Middle frontal gyrus (tissue), 1 donor: ENCODE results near the gene ITCH.
"Not testable (repeated sequence)": the region's sequence is repeated elsewhere in the genome, so short reads cannot be mapped to it uniquely, and the experiment has no call there.

Experiments
- DNase-seq: peaks from one replicate; pipeline ENCODE4 v3.0.0-alpha.2; 2015; ENCODE audit warnings: low spot score; ENCODE audit errors: extremely low spot score

The ITCH gene

GRCh38 chr20:34377072-34377847 lies 14.2 kb downstream of the ITCH start:
- no peak for DNase-seq

DNA sequence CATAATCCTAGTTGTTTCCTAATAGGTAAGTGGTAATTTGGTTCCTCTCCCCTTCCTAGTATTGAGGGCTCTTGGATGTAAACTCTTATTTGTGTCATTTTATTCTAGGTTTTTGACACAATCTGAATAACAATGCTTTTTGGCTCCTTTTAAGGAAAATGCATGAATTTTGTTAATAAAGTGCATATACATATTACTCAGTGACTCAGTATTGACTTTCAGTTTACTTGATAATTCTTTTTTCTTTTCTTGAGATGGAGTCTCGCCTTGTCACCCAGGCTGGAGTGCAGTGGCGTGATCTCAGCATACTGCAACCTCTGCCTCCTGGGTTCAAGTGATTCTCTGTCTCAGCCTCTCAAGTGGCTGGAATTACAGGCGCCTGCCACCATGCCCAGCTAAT lies 19.1 kb downstream of the ITCH start:
- no peak for DNase-seq

- DNase-seq, result not testable (repeated sequence)
These were observed 19.9 kb downstream of the ITCH start for GRCh38 chr20:34382877-34383455.

DNA sequence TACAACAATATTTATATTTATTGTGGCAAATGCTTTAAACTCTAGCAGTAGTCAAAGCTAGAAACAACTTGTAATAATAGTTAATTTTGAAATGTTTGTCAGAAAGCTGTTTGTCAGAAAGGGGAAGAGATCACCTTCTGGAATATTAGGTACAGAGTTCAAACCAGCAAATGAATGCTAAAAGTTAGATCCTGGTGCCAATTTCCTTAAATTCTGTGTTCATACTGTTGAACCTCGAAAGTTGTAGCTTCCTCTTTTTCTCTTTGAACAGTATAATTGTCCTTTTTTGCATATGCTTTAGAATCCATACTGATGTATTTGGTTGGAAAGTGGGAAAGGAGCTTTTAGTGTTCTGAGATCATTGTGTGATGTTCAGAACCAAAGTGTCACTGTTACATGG lies 22.4 kb downstream of the ITCH start:
- no peak for DNase-seq

GRCh38 chr20:34388000-34388399 lies 24.9 kb downstream of the ITCH start:
- no peak for DNase-seq

DNA sequence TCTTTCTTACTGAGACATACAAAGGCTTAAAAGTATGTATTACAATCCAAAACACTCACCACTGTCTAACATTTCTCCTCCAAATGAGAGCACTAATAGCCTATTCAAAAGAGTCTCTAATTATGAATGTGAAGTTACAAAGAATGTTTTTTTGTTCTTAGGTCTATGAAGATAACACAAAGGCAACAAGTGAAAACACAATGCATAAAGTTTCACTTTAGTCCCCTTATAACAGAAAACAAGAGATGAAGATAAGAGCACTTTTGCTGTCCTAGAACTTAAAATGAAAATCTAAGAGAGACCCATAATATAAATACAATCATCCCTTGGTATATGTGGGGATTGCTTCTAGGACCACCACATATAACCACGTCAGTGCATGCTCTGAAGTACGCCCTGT lies 25.6 kb downstream of the ITCH start:
- no peak for DNase-seq

DNA sequence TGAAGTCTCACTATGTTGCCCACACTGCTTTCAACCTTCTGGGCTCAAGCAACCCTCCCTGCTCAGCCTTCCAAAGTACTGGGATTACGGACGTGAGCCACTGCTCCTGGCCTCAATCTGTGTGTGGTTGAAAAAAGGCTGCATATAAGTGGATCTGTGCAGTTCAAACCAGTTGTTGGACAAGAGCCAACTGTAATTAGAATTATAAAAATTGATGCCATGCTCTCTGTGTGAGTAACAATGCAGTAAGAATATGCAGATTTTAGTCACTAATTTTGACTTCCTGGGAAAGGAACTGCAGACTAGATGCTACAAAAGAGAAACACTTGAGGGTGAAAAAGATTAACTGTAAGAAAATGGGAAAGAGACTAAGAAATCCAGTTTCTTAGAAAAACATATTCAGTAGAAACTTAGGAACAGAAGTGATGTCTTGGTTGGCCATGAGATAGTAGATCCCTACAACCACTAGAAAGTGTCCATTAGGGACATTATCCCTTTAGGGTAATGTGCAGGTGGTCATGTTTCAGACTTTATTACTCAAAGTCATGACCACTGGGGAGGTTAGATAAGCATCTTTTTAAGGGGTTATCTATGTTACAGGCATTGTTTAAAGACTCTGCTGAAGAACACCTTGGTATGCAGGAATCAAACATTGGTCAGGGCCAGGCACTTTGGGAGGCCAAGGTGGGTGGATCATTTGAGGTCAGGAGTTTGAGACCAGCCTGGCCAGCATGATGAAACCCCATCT lies 26.3 kb downstream of the ITCH start:
- DNase-seq, result no peak

- DNase-seq, result no peak
These were observed 27.0 kb downstream of the ITCH start for GRCh38 chr20:34389954-34390555.

DNA sequence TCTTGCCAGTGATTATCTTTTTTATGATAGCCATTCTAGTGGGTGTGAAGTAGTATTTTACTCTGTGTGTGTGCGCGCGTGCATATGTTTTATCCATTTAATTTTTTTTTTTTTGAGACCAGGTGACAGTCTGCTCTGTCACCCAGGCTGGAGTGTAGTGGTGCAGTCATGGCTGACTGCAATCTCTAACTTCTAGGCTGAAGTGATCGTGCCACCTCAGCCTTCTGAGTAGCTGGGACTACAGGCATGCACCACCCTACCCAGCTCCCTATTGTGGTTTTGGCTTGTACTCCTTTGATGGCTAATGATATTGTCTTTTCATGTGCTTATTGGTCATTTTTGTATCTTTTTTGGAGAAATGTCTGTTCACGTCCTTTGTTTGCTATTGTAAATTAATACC lies 33.3 kb downstream of the ITCH start:
- DNase-seq, result no peak

DNA sequence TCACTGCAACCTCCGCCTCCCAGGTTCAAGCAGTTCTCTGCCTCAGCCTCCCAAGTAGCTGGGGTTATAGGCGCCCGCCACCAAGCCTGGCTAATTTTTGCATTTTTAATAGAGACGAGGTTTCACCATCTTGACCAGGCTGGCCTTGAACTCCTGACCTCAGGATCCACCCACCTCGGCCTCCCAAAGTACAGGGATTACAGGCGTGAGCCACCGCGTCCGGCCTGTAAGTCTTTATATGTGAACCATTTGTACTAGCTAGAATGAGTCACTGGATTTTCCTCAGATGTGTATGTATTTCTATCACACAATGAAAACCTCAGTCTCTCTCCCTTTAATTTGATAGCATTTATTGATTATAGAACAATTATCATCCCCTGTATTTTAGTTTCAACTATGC lies 34.0 kb downstream of the ITCH start:
- no peak for DNase-seq

GRCh38 chr20:34400776-34401175 lies 37.7 kb downstream of the ITCH start:
- not testable (repeated sequence) for DNase-seq

- no peak for DNase-seq
These were observed 38.8 kb downstream of the ITCH start for GRCh38 chr20:34401741-34402455.

DNA sequence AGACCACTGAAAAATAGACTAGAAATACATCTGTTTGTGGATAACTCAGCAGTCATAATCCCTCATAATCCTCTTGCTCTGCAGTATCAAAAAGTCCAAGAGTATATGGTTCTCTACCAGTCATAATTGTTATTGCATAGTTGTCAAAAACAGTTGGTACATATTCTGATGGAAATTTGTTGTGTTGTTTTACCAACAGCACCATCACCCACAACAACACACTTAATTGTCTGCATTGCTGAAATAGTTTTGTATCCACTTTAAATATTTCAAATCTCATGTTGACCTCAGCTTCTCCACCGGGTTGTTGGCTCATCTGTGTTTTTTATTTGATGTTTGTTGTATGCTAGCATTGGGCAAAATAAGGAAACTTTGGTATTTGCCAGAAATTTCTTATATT lies 39.4 kb downstream of the ITCH start:
- DNase-seq, result no peak

DNA sequence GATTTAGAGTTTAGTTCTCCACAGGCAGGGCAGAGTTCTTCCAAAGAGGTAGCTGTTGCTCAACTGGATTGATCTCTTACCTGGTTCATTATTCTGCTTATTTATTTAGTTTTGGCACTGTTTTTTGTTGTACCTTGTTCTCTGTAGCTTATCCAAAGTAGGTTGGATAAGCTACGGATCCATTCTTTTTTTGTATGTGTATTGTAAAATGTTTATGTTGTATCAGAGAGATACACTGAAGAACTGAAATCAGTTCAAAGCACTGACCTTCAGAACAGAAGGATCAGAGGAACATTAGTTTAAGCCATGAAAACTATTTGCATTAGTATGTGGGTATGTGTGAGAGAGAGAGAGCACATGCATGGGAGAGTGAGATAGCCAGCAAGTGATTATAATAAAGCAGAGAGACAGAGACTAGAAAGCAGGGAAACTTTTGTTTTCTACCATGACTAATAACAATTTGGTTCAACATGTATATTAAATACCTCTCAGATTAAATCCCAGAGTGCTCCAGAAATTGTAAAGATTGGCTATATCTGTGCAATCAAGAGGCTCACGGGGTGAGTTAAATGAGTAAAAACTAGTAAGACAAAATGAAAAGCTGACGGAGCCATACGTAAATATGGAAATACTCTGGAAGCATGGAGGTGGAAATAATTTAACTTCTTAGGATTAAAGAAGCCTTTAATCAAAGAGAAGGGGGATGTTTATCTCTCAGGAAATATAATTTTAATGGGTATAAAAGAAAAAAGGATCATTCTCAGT lies 40.2 kb downstream of the ITCH start:
- no peak for DNase-seq

DNA sequence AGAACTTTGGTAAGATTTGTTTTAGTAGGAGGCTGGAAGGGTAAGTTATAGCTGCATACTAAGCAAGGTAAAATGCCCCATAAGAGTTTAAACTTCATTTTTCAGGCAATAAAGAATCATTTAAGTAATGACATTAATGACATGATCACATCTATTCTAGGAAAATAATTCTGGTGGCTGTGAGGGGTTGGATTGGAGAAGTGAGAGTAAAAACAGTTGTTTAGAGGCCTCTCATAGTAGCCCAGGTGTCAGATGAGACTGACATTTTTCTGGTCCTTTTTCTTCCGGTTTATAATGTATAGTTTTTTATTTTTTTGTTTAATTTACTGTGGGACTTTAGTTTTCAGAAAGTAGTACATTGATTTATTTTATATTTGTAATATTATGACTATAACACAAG lies 40.8 kb downstream of the ITCH start:
- DNase-seq, result no peak

GRCh38 chr20:34404803-34405202 lies 41.7 kb downstream of the ITCH start:
- DNase-seq, result no peak

- not testable (repeated sequence) for DNase-seq
These were observed 42.2 kb downstream of the ITCH start for GRCh38 chr20:34405247-34405651.

GRCh38 chr20:34405942-34406341 lies 42.9 kb downstream of the ITCH start:
- DNase-seq, result not testable (repeated sequence)

DNA sequence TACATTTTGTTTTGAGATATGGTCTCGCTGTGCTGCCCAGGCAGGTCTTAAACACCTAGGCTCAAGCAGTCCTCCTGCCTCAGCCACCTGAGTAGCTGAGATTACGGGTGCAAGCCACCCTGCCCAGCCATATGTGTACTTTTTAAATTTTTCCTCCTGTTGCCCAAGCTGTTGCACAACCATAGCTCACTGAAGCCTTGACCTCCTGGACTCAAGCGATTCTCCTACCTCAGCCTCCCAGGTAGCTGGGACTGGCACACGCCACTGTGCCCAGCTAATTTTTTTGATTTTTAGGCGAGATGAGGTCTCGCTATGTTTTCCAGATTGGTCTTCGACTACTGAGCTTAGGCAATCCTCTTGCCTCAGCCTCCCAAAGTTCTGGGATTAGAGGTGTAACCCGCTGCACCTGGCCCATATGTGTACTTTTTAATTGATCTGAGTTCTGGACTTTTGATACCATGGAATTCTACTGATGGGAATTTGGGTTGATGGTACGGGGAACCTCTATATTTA lies 44.9 kb downstream of the ITCH start:
- no peak for DNase-seq

DNA sequence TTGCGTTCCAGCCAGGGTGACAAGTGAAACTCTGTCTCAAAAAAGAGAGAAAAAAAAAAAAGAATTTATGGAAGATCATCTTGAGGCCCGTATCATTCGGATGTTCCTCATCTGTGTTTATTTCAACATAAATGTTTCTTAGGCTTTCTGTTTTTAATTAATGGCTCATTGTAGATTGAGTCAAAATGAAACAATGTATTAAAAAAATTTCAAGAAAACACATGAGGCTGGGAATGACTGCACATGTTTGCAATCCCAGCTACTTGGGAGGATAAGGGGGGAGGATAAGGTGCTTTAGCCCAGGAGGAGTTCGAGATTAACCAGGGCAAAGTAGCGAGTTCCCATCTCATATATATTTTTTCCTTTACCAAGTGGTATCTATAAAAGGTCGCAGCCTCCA lies 47.3 kb downstream of the ITCH start:
- DNase-seq, result no peak
